ENCODE measurements around the gene TGFB1.

Gene TGFB1

GRCh38 chr19:41330946-41331678, 22.6 kb downstream of the TGFB1 start:
- no peak for ATAC-seq
- TF ChIP-seq CREB5 (CRISPR knock-in tag; IDR thresholded peaks at IDR 0.05; ENCODE audit: low read depth) = no peak

- ATAC-seq = no peak
- no peak for TF ChIP-seq OSR1 (CRISPR knock-in tag; IDR thresholded peaks at IDR 0.05)
- no peak for TF ChIP-seq TSHZ2 (CRISPR knock-in tag; IDR thresholded peaks at IDR 0.05)
- TF ChIP-seq ZNF565 (CRISPR knock-in tag; conservative IDR thresholded peaks at IDR 0.05; ENCODE audit: low read depth) = no peak
- no peak for TF ChIP-seq RARB (CRISPR knock-in tag; IDR thresholded peaks at IDR 0.05)
- no peak for TF ChIP-seq BACH2 (CRISPR knock-in tag; IDR thresholded peaks at IDR 0.05; ENCODE audit: borderline replicate concordance)
- no peak for TF ChIP-seq ESRRG (CRISPR knock-in tag; IDR thresholded peaks at IDR 0.05)
- TF ChIP-seq POU6F1 (CRISPR knock-in tag; IDR thresholded peaks at IDR 0.05; ENCODE audit: borderline replicate concordance, low read depth) = no peak
- TF ChIP-seq ZNF70 (CRISPR knock-in tag; IDR thresholded peaks at IDR 0.05) = no peak
- no peak for TF ChIP-seq PATZ1 (CRISPR knock-in tag; IDR thresholded peaks at IDR 0.05; ENCODE audit: borderline replicate concordance)
- no peak for TF ChIP-seq ARNTL (CRISPR knock-in tag; IDR thresholded peaks at IDR 0.05; ENCODE audit: borderline replicate concordance, low read depth)
- no peak for TF ChIP-seq ISL1 (CRISPR knock-in tag; IDR thresholded peaks at IDR 0.05)
Observed at GRCh38 chr19:41330481-41330880, 23.2 kb downstream of the TGFB1 start.

- ATAC-seq = no peak
- TF ChIP-seq ZNF70 (CRISPR knock-in tag; IDR thresholded peaks at IDR 0.05) (no peak), SNAI2 (CRISPR knock-in tag; IDR thresholded peaks at IDR 0.05) (no peak), GLIS3 (CRISPR knock-in tag; IDR thresholded peaks at IDR 0.05) (no peak), RARB (CRISPR knock-in tag; IDR thresholded peaks at IDR 0.05) (no peak), TOX (CRISPR knock-in tag; IDR thresholded peaks at IDR 0.05; ENCODE audit: borderline replicate concordance) (no peak), ZC3H10 (CRISPR knock-in tag; IDR thresholded peaks at IDR 0.05) (no peak), ZNF565 (CRISPR knock-in tag; conservative IDR thresholded peaks at IDR 0.05; ENCODE audit: low read depth) (no peak), POU6F1 (CRISPR knock-in tag; IDR thresholded peaks at IDR 0.05; ENCODE audit: borderline replicate concordance, low read depth) (no peak), ISL1 (CRISPR knock-in tag; IDR thresholded peaks at IDR 0.05) (no peak), TSHZ2 (CRISPR knock-in tag; IDR thresholded peaks at IDR 0.05) (no peak), CSRNP3 (CRISPR knock-in tag; IDR thresholded peaks at IDR 0.05) (no peak), ESRRG (CRISPR knock-in tag; IDR thresholded peaks at IDR 0.05) (no peak)
Observed at GRCh38 chr19:41328842-41329225, 24.9 kb downstream of the TGFB1 start.
